H4 (cell line): ENCODE measurements around the gene TMEM273. TPM values are rescaled to one million over a fixed set of nuclear protein-coding genes. Genes with fewer than 3 reads are reported as not detected.

Experiments used
- DNase-seq: peaks from one replicate; pipeline ENCODE4 v3.0.0-alpha.2; 2015; ENCODE audit warnings: low spot score
- total RNA-seq: library from RNA; depleted of rRNA; stranded (reverse); fragments of >200 nt; shearing (Covaris generic); gene quantifications from 2 replicates; pipeline ENCODE4 v1.2.3, GENCODE V29; 2014

TMEM273 gene
- total RNA-seq, 1 experiment from 2014 or later: 0.48 TPM

DNA sequence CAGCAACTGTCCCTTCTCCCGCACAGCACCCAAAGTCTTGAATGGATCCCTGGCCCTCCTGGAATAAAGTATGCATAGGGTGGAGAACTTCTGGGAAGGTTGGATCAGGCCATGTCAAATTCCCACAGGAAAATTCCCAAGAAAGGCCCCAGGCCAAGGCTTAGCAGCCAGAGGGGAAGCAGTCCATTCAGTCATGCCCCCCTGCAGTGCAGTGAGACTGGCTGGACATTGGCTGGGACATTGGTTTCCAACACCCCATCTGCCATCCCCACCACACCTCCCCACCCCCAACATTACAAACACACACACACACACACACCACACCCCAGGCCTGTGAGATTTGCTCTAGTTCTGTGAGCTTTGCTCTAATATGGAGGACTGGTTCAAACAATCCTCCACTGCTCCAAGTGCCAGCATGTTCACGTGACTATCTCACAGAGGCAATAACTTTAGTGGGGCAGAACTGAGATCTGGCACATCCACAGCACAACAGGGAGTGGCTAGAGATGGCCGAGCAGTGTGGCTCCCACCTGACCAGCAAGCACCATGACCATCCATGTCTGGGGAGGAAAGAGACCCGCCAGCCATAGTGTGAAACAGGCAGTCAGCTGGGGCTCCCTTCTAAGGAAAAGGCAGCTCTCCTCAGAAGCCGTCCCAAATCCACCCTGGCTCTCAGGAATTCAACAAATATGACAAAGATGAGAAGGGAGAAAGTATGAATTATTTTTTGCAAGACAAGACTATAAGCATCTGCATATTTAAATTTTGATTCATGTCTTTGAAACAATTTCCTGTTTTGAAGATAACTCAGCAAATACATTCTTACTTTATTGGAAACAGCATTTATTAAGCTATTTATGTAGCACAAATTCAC is 47.6 kb downstream of the TMEM273 start:
- no peak for DNase-seq

DNA sequence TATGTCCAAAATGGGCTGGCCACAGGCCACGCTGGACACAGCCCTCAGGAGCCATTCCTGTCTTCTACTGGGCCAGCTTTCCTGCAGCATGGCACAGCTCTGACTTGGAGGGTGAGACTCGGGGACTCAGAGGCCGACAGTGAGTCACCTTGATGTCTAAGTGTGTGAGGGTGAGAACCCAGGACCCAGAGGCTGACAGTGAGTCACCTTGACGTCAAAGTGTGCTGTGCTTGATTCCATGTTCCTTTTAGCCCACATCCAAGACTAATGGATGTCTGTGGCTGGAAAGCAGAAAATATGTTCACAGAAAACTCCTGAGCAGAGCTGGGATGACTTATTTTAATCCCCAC is 48.4 kb downstream of the TMEM273 start:
- DNase-seq: peak; percentile 77

DNA sequence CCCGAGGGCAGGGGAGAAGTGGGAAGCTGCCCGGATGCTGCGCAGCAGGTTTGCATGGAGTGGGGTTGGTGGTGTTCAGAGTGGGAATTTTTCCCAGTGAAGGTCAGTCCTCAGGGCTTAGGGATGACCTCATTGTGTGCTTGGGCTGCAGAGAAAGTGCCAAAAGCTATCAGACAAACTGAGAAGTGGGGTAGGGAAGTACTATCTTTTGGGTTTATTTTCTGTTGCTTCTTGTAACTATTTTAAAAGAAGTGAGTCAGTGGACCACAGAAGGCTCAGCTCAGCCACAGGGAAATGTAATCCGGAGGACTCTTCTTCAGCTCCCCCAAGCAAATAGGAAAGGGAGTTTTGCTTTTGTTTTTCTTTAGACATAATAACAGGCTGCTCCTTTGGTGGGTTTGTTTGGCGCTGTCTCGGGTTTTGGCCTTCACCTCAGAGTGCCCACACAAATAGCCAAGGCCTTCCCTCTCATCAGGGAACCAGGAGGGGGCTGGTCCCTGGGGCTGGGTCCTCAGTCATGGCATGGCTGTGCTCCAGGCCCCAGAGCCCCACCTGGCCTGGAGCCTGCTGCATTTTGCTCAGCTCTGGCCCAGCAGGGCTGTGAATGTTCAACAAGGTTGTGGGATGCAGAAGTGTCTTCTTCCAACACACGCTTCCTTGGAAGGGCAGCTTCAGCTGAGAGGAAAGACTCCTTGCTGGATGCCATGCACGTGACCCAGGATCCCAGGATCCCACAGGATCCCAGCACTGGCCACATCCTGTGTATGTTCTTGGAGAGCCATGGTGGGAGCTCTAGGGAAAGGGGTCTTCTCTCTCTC is 49.0 kb downstream of the TMEM273 start:
- peak; percentile 16 for DNase-seq

DNA sequence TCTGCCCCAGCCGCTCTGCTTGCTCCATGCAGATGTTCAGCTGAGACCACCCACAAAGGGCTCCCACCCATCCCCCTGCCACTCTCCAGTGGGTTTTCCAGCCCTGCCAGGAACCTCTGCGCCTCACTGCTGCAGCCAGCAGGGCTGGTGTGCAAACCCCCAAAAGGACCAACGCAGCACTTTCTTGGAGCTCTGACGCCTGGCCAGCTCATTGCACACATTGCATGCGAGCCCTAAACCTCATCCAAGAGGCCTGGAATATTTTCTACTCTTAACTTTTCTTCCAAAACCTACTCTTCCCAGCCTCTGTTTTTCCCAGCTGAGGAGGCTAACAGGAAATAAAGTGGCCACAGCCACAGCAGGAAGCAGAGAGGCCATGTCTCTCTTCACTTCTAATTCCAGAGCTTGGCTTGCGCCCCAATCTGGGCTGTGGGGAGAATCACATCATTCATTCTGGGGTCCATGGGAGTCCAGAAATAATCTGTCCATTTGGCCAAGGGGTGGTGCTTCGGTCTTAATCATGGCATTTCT is 49.8 kb downstream of the TMEM273 start:
- DNase-seq: peak; percentile 14

DNA sequence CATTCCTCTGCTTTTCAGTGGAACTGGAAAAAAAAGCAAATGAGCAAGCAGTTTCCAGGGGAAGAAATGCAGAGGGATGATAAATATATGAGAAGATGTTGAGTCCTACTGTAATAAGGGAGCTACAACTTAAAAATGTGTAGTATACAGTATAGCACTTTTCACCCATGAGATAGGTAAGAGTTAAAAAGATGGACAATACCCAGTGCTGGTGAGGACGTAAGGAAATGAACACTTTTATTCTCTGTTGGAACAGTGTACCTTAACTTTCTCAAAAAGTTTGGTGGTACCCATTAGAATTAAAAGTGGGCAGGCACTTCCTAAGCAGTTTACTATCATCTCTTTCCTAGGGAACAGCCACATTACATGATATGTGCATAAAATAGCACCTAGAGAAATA is 51.7 kb downstream of the TMEM273 start:
- no peak for DNase-seq

DNA sequence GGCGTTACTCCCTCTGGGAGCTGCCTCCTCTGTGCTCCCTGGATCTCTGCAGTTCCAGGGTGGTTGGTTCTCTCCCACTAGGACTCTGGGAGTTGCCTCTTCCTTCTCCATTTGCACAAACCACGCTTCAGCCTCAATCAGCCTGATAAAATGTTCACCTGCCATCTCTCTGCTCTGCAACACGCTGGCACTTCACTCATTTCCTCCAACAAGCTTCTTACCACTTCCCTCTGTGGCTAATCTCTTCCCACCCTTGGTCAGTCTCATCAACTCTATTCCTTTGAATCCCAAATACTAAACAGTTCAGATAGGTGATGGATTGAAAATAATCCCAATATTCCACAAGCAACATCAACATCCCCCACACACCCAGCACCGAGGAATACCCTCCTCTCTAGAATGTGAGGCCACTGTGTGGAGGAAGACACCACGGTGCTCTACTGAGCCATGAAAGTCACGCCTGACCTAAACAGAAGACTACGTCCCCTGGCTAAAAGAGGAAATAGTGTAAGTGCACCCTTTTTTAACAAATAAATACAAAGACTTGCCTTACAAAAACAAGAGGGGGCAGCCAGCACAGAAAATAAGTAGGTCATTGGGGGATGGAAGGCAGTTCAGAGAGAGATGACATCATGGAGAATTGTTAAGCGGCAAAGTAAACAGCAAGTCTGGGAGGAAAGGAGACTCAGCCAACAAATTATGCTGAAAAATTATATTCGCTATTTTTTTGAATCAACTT is 52.4 kb downstream of the TMEM273 start:
- no peak for DNase-seq

DNA sequence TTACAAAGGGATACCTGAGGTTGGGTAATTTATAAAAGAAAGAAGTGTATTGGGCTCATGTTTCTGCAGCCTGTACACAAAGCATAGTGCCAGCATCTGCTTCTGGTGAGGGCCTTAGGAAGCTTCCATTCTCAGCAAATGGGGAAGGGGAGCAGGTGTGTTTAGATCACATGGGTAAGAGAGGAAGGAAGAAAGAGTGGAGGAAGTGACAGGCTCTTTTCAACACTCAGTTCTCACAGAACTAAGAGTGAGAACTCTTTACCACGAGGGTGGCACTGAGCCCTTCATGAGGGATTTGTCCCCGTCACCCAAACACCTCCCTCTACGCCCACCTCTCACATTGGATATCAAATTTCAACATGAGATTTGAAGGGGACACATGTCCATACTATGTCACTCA is 53.9 kb downstream of the TMEM273 start:
- DNase-seq: no peak

DNA sequence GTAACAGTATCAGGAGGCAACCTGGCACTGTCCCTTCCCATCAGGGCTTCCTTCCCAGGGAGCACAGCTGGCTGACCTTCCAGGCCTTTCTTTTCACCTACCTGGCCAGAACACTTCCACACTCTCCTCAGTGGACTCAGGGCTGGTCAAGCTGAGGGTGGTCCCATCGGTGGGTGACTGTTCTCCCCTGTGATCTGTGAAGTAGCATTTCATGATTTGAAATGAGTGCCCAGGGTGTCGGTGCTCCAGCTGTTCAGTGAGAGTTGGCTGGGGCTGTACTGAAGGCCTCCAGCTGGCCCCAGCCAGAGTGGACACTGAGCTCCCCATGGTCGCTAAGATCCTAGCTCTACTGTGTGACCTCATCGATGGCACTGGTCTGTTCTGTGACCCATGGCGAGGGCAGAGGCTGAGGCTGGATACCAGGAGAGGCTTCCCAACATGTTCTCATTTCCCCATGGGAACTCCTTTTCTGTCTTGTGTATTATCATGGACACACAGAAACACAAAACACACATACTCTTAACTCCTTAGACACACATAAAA is 54.4 kb downstream of the TMEM273 start, which contains the start of gene FAM170B:
FAM170B (minus strand) TSS at position 316 of the 543 bp plus-strand sequence; CDS start at position 213, 103 bp downstream.
- no peak for DNase-seq

DNA sequence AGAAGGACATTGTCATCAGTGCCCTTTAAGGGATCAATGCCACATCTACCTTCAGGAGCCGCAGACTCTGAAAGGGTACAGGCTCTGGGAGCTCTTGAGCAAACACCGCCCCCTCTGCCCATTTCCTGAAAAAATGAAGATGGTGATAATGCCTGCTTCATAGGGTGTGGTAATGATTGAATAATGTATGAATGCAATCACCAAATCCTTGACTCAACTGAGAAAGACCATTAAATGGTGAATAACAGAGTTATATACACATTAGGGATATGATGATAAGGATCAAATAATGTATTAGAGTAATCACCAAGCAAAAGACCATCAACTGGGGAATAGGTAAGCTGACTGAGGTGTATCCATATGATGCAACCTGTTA is 55.8 kb downstream of the TMEM273 start:
- DNase-seq: no peak

DNA sequence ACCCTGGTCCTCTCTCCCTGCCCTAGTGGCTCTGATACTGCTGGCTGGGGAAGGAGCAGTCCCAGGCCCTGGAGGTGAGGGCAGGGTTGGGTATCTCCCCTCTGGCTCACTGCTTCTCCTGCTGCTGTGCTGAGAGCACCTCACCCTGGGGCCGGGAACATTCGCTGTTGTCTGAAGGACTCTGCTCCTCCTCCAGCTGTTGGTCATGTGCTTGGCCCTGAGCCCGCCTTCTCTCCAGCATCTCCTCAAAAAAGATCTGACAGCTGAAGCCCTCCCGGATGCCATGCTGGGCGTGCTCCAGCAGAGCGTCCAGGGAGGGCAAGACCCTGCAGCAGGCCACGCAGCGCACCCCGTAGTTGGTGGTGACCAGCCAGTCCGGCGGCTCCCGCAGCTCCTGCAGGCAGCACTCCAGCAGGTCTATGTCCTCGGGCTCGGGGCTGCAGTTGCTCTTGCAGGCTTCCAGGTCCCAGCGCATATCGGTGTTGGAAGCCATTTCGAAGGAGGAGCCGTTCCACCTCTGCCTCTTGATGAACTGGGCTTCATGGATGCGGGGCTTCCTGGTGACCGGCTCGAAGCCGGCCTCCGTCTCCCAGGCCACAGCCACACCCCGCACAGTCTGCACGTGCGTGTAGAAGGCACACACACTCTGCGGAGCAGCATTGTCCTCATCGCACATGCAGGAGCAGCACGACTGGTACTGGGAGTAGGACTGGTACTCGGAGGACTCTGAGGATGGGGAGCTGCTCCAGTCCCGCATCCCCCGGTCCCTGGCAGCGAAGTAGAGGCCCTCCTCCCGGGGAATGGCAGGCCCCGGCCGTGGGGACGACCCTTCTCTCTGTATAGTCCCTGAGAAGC is 56.5 kb downstream of the TMEM273 start:
- DNase-seq: no peak

DNA sequence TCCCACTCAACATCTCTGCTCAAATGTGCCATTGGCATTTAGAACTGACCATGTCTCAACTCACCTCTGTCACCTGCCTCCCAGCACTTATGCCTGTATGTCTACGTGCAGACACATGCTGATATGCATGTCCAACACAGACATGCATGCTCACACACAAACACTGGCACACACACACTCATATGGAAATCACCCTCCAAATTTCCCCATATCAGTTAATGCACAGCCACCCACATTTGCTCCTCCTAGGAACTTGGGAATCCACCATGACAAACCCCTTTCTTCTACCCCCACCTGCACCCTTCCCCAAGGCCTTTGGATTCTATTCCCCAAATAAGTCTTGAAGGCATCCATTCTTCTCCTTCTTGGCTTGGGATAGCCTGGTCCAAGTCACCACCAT is 58.8 kb downstream of the TMEM273 start:
- no peak for DNase-seq

DNA sequence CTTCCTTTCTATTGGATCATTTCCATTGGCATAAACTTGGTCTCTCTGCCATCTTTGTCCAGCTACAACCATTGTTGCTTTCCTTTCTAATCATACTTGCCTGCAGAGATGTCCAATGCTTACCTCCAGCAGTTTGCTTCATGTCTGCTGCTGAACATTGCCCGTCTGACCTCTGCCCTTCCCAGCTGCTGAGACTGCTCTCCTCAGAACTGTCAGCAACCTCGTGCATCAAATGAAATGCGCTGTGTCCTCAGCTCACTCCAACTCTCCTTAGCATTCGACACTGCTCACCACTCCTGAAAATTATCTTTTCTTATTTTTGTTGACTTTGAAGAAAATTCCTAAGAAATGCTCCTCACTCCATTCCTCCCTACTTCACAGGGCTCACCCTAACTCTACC is 59.3 kb downstream of the TMEM273 start:
- no peak for DNase-seq

DNA sequence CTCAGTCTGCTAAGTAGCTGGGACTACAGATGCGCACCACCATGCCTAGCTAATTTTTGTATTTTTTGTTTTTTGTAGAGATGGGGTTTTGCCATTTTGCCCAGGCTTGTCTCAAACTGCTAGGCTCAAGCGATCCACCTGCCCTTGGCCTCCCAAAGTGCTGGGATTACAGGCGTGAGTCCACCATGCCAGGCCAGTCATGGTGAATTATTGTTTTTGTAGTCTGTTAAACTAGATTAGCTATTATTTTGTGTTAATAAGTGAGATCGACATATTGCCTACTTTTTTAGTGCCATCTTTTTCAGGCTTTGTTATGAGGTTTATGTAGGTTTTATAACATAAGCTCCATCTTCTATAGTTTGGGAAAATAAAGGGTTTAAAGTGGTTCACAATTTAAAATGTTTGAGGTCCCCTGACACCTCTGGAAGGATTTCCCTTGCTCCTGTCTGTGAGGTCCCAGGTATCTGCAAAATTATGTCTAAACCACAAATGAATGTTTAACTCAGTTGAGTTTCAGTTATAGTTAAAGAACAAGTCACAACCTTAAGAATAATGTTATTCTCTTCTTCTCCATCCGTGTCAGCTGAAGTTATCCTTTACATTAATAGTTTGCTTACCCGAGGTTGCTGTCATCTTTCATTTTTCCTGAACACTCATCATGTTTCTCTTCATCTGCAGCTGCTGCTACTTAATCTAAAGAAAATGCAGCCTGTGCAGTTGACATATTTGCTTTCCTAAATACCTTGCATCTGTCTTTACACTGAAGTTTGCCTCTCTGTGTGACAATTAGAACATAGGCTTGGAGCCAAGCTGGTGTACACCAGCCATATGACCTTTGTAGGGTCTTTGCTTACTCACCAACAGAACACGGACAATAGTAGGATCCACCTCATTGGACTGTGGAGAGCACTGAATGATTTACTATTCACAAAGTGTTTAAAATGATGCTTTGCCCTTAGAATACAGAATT is 63.9 kb downstream of the TMEM273 start:
- no peak for DNase-seq

DNA sequence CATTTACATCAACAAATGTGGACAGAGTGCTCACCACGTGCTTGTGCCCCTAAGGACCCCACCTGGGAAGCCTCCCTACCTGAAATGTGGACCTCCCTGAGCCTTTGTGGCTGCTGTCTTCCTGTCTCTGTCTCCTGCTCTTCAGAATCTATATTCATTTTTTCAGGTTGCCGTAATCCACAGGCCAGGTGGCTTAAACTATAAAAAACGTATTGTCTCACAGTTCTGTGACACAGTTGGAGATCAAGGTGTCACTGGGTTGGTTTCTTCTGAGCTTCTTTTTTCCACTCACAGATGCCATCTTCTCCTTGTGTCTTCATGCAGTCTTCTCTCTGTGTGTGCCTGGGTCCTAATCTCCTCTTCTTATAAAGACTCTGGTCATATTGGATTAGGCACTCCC is 67.3 kb downstream of the TMEM273 start:
- DNase-seq: no peak

DNA sequence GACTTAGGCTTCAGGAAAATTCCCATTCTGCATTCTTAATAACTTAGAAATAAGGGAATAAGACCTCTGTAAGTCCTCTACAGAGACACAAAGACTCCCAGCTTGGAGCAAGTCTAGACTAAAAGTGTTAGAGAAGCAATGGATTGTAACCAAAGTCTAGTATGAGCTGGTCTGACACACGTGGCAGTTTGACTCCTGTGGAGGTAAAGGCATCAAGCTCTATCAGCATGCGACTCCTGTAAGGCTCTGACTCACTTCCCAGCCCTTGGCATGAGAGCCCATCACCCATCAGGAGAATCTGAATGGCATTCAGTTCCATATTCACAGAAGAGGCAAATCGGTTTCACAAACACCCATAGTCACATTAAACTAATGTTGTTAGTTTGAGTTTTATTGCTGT is 68.4 kb downstream of the TMEM273 start:
- no peak for DNase-seq

DNA sequence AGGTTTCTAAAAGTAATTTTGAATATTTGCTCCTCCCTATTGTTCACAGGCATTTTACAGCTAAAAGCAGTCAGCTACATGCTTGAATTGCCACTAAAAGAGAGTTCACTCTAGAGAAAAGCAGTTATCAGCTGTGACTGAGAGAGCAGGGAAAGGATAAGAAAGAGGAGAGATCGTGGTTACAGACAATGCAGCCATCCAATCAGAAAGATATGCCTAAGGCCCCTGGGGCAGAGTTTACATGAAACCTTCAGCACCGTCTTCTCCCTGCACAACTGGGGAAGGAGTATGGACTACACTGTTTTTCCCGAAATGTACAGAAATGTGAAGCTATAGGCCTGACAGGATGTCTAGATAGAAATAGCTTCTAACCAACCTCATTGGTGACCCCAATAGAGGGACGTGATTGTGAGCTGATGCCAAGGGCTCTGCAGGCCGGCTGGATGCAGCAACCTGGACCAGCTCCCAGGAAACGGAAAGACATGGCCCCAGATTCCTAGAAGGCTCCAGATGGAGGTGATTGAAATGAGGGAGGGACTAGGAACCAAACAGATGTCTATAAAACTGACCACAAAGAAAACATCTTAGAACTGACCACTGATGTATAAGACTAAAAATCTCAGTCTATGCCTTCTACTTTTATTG is 69.6 kb downstream of the TMEM273 start:
- DNase-seq: no peak

DNA sequence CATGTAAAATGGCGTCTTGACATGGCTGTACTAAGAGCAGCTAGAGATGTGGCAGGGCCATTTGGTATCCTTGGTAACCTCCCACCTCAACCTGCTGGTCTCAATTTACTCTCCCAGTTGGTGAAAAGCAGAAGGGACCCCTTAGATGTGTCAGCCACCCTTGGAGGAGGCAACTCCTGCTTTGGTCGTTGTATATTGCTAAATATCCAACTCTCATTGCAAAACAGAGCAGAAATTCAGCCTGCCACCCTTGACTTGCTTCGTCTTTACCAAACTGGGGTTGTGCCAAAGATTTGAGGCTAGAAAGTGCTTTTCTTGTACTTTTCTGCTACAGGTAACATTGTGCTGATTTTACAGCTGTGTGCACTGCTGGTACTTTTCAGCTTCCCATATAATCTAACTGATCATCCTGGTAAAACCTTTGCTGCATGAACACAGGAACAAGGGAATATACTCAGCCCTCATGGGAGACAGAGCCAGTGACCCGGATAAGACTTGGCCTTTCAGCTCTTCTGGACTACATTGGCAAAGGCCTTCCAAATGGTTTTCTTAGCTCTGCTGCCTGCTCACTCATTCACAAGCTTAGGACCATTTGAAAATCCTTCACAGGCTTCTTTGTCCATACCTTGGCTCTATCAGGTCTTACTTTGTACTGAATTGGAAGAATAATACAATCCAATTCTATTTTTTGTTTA is 70.7 kb downstream of the TMEM273 start:
- no peak for DNase-seq
